Stimulated activated CD4-positive, alpha-beta T cell treated with anti-CD3 and anti-CD28 coated beads, Interleukin-1b, Interleukin-23, amount 100 ng/mL, for 24 hours (primary cell): ENCODE data around the gene FAM240B.

ENCODE experiments used
- DNase-seq, 4 experiments: peaks; one replicate each; pipeline ENCODE4 v3.0.0-alpha.2; 2020; ENCODE audit warnings: low read depth in 4 of 4, low spot score in 1 of 4

FAM240B gene

DNA sequence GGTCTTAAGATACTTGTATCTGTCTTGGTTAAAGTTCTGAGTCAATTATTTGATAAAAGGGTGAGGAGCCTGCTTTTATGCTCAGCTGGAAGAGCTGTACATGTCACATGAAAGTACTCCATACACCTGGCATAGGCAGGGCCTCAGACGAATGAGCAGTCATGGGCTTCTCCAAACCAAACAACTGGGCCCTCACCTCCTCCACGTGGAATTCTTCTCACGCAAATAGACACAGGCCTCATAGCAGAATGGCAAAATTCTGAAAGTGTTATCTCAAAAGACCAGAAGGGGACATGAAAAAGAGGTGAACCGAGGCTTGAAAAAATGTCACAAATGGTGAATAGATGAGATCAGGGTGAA, 48.6 kb downstream of the FAM240B start:
- no peak for DNase-seq

DNA sequence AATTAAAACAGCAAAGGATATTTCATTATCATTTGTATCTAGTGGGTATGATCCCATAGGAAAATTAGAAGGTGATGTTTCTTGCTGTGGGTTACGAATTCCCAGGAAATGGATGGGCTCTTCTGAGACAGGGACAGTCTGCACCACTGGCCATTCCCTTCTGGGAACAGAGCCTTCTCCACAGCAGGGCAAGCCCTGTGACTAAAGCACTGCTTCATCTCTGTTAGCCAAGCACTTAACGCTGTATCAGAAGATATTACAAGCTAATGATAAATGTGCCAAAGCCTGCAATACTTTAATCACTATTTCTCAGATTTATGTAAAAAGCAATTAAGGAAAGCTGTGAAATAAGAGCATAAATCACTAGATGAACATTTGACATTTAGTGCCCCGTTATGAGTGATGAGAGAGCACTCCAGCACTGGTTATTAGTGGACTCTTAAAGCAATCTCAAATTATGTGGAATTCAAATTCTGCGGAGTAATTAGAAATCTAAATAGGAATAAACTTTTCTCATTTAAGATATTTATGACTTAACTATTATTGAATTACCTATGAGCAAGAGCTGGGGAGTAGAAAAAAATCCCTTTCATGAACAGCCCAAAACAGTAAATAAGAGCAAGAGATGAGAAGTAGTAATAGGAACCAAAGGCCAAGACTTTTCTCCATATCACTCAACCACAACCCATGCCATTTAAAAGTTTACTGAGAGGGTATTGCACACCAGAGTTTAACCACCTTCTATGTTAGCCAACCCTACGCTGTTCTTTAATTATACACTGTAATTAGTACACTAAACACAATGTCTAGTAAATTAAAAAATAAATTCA, 49.2 kb downstream of the FAM240B start:
- no peak for DNase-seq

DNA sequence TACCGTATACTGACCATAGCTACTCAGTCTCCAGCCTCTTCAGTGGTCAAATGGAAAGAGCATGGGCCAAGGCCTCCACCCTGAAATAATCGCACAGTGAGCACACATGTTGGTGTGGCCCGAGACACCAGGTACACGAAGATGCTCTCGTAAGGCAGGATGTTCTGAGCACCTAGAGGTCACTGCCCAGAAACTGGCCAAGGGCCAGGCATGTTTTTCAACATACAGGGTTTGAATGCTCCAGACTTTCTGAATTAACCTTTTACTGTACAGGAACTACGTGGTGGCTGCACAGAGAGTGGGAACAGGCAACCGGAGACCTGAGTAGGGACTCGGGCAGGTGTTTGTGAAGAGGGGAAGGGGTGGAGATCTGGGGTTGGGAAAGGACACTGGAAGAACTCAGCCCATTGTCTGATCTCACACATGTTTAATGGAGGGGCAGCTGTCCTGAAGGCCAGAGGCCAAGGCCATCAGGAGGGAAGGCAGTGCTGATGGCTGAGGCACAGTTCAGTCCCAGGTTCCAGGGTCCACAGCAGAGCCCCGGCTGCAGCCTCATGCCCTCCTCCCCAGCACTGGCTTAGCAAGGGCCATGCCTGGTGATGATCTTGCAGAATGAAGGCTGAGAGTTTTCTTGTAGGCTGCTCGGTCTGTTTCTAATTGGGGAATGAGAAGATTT, 51.0 kb downstream of the FAM240B start:
- no peak for DNase-seq

DNA sequence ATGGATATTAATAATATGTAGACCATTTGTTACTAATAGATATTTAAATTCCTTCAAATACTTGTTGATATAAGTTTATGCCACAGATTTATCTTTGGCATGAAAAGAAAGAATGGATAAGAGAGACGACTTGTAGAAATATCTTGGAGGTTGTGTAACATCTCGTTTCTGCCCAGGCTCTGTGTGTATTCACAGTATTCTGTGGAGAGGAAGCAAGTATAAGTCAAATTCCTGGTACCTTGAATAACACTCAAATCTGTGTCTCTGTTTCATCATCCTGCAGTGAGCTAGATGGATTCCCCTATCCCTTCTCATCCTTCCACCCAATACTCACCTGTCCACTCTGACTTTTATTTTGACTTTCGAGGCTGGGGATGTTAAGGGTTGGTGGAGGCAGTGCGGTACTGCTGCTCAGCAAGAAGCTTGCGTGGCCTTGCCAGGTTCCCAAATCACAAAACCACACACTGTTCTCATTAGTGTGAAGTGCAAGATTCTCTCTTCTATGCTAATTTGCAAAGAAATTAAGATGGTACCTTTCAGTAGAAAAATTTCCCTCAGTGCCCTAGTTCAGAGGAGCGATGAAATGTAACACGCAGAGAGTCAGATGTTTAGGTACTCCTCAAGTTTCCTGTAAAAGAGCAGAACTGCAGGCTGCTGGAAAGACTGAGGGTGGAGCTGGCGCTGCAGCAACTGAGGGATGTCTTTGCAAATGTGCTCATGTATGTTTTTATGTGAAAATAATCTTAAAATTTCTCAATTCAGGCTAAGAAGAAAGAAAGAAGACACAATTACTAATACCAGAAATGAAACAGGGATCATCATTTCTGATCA, 57.0 kb downstream of the FAM240B start:
- DNase-seq, result no peak

DNA sequence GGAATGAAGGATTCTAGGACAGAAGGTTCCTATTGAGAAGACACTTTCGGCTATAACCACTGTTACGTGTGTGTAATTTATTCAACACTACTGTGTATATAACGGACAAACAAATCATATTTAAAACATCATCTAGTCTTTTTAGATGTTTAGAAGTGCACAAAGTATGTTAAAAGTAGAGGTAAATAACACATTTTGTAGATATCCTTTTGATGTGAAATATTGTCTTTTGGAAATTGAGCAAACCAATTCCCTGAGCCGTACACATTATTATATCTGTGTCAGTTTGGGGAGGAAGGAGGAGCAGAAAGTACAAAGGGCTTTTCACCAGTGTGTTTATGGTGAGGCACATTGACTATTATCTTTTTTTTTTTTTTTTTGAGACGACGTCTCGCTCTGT, 60.4 kb downstream of the FAM240B start:
- no peak for DNase-seq

DNA sequence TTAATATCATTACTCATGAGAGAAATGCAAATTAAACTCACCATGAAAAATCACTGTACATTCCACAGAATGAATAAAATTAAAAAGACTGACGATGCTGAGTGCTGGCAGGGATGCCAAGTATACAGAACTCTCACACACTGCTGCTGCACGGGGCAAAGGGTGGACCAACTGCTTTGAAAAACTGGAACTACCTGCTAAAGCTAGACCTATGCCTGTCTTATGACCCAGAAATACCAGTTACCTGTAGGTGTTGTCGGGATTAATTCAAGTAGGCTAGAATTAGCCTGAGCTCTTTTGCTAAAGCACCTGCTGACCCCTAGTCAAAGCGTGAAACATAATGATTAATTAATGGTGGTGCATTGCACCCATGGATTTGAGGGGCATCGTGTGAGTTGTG, 63.0 kb downstream of the FAM240B start:
- no peak for DNase-seq

DNA sequence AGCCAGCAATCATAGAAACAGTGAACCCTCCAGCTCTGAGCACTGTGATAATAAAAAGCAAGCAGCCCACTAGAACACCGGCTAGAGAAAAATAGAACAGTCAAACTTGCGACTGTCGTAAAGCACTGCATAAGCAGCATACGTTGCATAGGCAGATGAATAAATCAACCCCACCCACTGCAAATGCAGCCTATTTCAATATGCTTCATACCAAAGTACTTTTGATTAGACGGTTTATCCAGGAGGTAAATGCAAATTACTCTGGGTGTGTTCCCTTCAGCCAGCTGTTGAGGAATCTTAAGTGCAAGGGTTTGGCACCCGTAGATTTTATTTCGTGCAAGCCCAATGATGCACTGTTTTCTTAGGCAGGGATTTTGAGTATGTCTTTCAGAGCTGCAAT, 67.4 kb downstream of the FAM240B start:
- no peak for DNase-seq

DNA sequence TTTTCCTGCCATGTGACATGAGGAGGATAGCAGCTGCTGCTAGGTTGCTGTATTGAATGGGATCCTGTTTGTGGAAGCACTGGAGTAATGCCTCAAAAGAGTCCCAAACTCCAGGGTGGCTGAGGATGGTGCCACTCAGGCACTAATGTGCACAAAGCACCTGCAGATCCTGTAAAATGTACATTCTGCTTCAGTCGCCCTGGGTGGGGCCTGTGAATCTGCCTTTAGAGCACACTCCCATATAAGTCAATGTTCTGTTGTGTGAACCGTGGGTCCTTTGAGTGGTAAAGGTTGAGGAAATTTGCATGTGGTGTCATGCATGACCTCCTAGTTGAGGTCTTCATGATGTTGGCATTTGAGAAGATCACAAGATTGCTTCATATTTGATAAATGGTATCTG, 67.9 kb downstream of the FAM240B start:
- no peak for DNase-seq

DNA sequence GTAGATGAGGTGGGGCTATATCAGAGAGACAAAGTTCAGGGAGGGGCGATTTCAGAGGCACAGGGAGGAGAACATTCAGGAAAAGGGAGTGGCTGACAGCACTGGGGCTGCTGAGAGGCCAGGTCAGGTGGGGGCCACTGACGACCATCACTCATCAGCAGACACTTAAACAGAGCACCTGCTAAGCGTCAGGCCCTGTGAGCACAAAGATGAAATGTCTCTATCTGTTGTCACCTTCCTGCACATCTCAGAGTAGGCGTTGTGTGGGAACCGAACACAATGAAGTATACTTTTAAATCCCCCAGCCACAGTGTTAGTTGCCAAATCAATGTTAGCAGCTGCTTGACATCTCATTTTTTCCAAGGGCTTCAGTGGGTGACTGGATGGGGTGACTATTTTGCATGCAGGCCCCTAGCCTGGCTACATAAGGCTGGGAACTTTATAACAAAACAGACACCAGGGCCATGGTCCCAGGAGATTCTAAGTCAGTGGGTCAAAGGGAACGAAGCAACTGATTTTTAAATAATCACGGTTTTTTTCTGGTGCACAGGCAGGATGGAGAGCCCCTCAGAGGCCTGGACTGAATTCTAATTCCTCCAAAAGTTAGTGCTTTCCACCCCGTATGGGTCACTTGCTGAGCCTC, 68.4 kb downstream of the FAM240B start:
- no peak for DNase-seq

DNA sequence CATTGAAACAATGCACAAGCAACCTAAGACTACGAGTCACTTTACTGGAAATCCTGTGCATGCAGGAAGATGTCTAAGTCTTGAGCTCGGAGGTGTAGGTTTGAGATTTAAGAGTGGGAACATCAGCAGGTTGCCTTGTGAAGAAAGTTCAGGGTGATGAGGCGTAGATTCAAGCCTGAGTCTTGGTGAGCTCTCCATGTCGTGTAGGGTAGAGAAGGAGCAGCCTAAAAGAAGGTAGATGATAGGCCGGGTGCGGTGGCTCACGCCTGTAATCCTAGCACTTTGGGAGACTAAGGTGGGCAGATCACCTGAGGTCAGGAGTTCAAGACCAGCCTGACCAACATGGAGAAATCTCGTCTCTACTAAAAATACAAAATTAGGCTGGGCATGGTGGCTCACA, 69.4 kb downstream of the FAM240B start:
- DNase-seq, result no peak

DNA sequence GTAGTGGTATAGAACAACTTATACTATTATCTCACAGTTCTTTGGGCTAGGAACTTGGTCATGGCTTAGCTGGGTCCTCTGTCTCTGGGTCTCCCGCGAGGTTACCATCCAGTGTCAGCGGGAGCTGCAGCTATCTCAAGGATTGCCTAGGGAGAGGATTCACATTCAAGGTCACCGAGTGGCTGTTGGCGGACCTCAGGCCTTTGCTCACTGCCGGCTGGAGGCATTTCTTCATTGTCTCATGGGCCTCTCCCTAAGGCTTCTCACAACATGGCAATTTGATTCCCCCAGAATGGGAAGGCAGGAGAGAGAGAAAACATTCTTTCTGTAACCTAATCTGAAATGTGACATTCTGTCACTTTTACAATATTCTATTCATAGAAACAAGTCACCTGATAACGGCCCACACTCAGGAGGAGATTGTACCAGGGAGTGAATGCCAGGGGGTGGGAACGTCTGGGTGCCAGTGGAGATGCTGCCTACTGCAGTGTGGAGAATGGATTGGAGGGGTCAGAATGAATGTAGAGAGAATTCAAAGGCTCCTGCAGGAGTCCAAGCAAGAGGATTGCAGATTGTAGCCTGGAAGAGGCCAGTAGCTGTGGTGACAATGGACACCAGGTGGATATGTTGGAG, 70.1 kb downstream of the FAM240B start:
- DNase-seq, result no peak

DNA sequence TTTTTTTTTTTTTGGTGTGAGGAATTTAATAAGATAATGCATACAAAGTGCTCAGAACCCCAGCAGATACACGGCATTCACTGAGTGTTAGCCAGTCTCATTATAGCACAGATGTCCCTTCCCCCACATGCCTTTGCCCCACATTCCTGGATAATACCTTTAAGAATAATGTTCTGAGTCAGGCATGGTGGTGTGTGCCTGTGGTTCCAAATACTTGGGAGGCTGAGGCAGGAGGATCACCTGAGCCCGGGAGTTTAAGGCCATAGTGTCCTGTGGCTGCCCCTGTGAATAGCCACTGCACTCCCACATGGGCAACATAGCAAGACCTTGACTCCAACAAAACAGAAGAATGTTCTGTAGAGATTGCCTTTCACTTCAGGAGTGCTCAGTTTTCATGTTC, 75.3 kb downstream of the FAM240B start:
- no peak for DNase-seq
